HepG2 (cell line): ENCODE results near the gene RPL22L1. TPM values are rescaled to one million over a fixed set of nuclear protein-coding genes. Genes with fewer than 3 reads are reported as not detected.

Source experiments
- ATAC-seq: fragments of 200-7000 bp; cut with Tn5 transposase; 3 replicates; pipeline ENCODE4 v1.9.1; 2020; ENCODE audit warnings: mild to moderate bottlenecking, moderate library complexity
- BruUV-seq: library from RNA; stranded (reverse); fragments of 400-500 nt; replicated peaks from 2 replicates; lab custom pipeline; 2021; lab: Mats Ljungman, UMichigan
- CTCF ChIA-PET: fragments of 300-600 bp; formaldehyde crosslinking; extraction: SDS; loops from one replicate; lab custom pipeline; 2021; ENCODE audit warnings: low total read pairs, inconsistent platforms, low intra/inter-chr PET ratio; lab: Yijun Ruan, JAX
- POLR2A ChIA-PET: fragments of 350-600 bp; sonication (Branson Sonifier 250); formaldehyde crosslinking; loops from one replicate; lab custom pipeline; 2020; ENCODE audit warnings: antibody characterized with exemption, inconsistent platforms; lab: Yijun Ruan, JAX
- DNase-seq: peaks from one replicate; pipeline ENCODE4 v3.0.0-alpha.2; 2015; ENCODE audit warnings: low spot score
- FAIRE-seq: peaks from 3 replicates; lab custom pipeline; 2011; peaks lifted over from hg19 to GRCh38; lab: Jason Lieb, UNC
- H2AFZ ChIP-seq: one replicate; pipeline ENCODE4 v1.6.1; 2011; ENCODE audit warnings: low read length, inconsistent platforms
- H3K27ac ChIP-seq: fragments of 300-600 bp; 3 replicates; pipeline ENCODE4 v1.8.0; 2011; ENCODE audit warnings: mixed run types, mild to moderate bottlenecking, mixed read lengths, low read length, inconsistent platforms; ENCODE audit not compliant: insufficient read depth; ENCODE audit errors: extremely low read length
- H3K27me3 ChIP-seq, 2 experiments: fragments of 200-600 bp in 1 of 2; 2 replicates in 1 of 2; 3 replicates in 1 of 2; pipeline versions ENCODE4 v1.6.0 to v1.8.0; 2011; ENCODE audit warnings: low read length in 2 of 2, mild to moderate bottlenecking in 2 of 2, moderate library complexity in 2 of 2, inconsistent platforms in 1 of 2; ENCODE audit not compliant: insufficient read depth in 2 of 2, control insufficient read depth in 1 of 2
- H3K36me3 ChIP-seq, 2 experiments: fragments of 200-600 bp in 1 of 2; replicated peaks in 1 of 2; 2 replicates in 1 of 2; 3 replicates in 1 of 2; pipeline versions ENCODE4 v1.5.1 to v1.8.0; 2011; ENCODE audit warnings: low read length in 2 of 2, inconsistent platforms in 1 of 2; ENCODE audit not compliant: insufficient read depth in 2 of 2, control insufficient read depth in 1 of 2
- H3K4me1 ChIP-seq: 2 replicates; pipeline ENCODE4 v1.5.1; 2012; ENCODE audit warnings: low read length, inconsistent platforms; ENCODE audit not compliant: insufficient read depth
- H3K4me2 ChIP-seq: 2 replicates; pipeline ENCODE4 v1.6.0; 2011; ENCODE audit warnings: low read depth, low read length, inconsistent platforms
- H3K4me3 ChIP-seq, 3 experiments: fragments of 200-600 bp in 1 of 3; sonication (generic), shearing (Covaris generic) in 1 of 3; replicated peaks in 1 of 3; 2 replicates each; pipeline ENCODE4 v1.5.1; 2011 to 2016; ENCODE audit warnings: low read length in 3 of 3, inconsistent platforms in 2 of 3, low read depth in 2 of 3, mild to moderate bottlenecking in 2 of 3, control low read depth in 1 of 3, mixed read lengths in 1 of 3; ENCODE audit not compliant: insufficient read depth in 1 of 3
- H3K79me2 ChIP-seq: one replicate; pipeline ENCODE4 v1.6.1; 2011; ENCODE audit warnings: low read length, inconsistent platforms; ENCODE audit not compliant: insufficient read depth
- H3K9ac ChIP-seq: 2 replicates; pipeline ENCODE4 v1.6.0; 2011; ENCODE audit warnings: mild to moderate bottlenecking, low read depth, low read length, inconsistent platforms; ENCODE audit not compliant: insufficient read depth
- H3K9me3 ChIP-seq: 2 replicates; pipeline ENCODE4 v1.5.1; 2012; ENCODE audit warnings: mild to moderate bottlenecking, low read length
- H4K20me1 ChIP-seq: 2 replicates; pipeline ENCODE4 v1.6.0; 2011; ENCODE audit warnings: inconsistent platforms, mild to moderate bottlenecking, low read length, moderate library complexity; ENCODE audit not compliant: insufficient read depth
- HNRNPLL ChIP-seq: fragments of 200-400 bp; formaldehyde crosslinking; IDR thresholded peaks from 2 replicates; pipeline ENCODE4 v1.6.1; 2017; ENCODE audit warnings: mild to moderate bottlenecking, low read depth, low read length; ENCODE audit not compliant: poor library complexity, severe bottlenecking
- JUNB ChIP-seq: sonication (generic); formaldehyde crosslinking; IDR thresholded peaks from 2 replicates; pipeline ENCODE4 v1.8.0; 2022; ENCODE audit warnings: missing genetic modification reagents, mild to moderate bottlenecking, borderline replicate concordance
- MBD4 ChIP-seq: IDR thresholded peaks from 2 replicates; pipeline ENCODE4 v1.6.1; 2012; ENCODE audit warnings: low read length, inconsistent platforms, borderline replicate concordance
- MYC ChIP-seq: sonication (generic); formaldehyde crosslinking; IDR thresholded peaks from 2 replicates; pipeline ENCODE4 v1.9.0; 2021; ENCODE audit warnings: missing genetic modification reagents, borderline replicate concordance
- TEAD3 ChIP-seq: optimal IDR thresholded peaks from 2 replicates; pipeline ENCODE3; 2016; ENCODE audit warnings: borderline replicate concordance
- ZNF563 ChIP-seq: sonication (generic); formaldehyde crosslinking; IDR thresholded peaks from 2 replicates; pipeline ENCODE4 v1.8.0; 2022; ENCODE audit warnings: mild to moderate bottlenecking, moderate library complexity, missing genetic modification reagents
- ZNF614 ChIP-seq: IDR thresholded peaks from 2 replicates; pipeline ENCODE4 v1.6.1; 2018; ENCODE audit warnings: missing biosample characterization, missing genetic modification reagents, inconsistent platforms, borderline replicate concordance
- ZNF75D ChIP-seq: sonication (generic); formaldehyde crosslinking; IDR thresholded peaks from 2 replicates; pipeline ENCODE4 v1.8.1; 2023; ENCODE audit warnings: missing genetic modification reagents, mild to moderate bottlenecking, borderline replicate concordance
- ZNF776 ChIP-seq: sonication (generic); formaldehyde crosslinking; IDR thresholded peaks from 2 replicates; pipeline ENCODE4 v1.4.0; 2020; ENCODE audit warnings: mild to moderate bottlenecking, missing genetic modification reagents
- WGBS: methylation state at CpG from one replicate; pipeline ENCODE4 v1.1.6; 2017; ENCODE audit warnings: low lambda C conversion rate; 5-methylcytosine and 5-hydroxymethylcytosine counted together
- in situ Hi-C: cut with HindIII; loops from 2 replicates; pipeline ENCODE4 v1.10.0; 2017; ENCODE audit warnings: low pct_unique_long_range_greater_than_20kb; ENCODE audit not compliant: extremely low pct_ligation_motif_present
- intact Hi-C: fragments of 100-400 bp; cut with micrococcal nuclease; formaldehyde crosslinking; loops from one replicate; pipeline ENCODE4 v1.10.0; 2022; ENCODE audit not compliant: unreplicated experiment
- polyA plus RNA-seq, 8 experiments: library from polyadenylated mRNA; depleted of rRNA in 3 of 8; stranded (reverse) in 7 of 8; unstranded in 1 of 8; fragments of >200 nt; fragmentation: Illumina TruSeq in 4 of 8; extraction: Trizol in 4 of 8; gene quantifications; 2 replicates each; pipeline versions ENCODE4 v1.2.1 to v1.2.3, GENCODE V29; 2011 to 2016; ENCODE audit warnings: low read depth in 4 of 8, missing spikeins in 1 of 8, mixed read lengths in 1 of 8; ENCODE audit not compliant: insufficient read depth in 1 of 8
- total RNA-seq, 5 experiments: library from RNA; depleted of rRNA; stranded (reverse); fragments of >200 nt; fragmentation: Illumina TruSeq; extraction: Trizol; gene quantifications; 2 replicates each; pipeline ENCODE4 v1.2.3, GENCODE V29; 2016; ENCODE audit warnings: low read depth in 1 of 5
- TF ChIP-seq, protein P1 (sequence below): sonication (generic); formaldehyde crosslinking; IDR thresholded peaks from 2 replicates; pipeline ENCODE4 v1.5.0; 2020; ENCODE audit warnings: missing genetic modification reagents

RPL22L1 gene
- total and polyA plus RNA-seq, 2 of the 13 experiments (the other 11 are each of a cell fraction or from before 2014, with no cell fraction given): 42.7 to 152 TPM

- TF ChIP-seq HNRNPLL (no peak), JUNB (CRISPR knock-in tag) (no peak), MYC (CRISPR knock-in tag) (no peak), ZNF563 (CRISPR knock-in tag) (no peak), ZNF75D (CRISPR knock-in tag) (no peak), MBD4 (peak; percentile 57; the same call in 1 of the 2 replicates), ZNF776 (CRISPR knock-in tag) (no peak)
- TF ChIP-seq, protein P1, sequence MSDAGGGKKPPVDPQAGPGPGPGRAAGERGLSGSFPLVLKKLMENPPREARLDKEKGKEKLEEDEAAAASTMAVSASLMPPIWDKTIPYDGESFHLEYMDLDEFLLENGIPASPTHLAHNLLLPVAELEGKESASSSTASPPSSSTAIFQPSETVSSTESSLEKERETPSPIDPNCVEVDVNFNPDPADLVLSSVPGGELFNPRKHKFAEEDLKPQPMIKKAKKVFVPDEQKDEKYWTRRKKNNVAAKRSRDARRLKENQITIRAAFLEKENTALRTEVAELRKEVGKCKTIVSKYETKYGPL (CRISPR knock-in tag): no peak
These were observed 4.5 kb downstream of the RPL22L1 start (continued) for GRCh38 chr3:170865209-170866094.

- FAIRE-seq (no peak), ATAC-seq (peak; percentile 64), DNase-seq (no peak)
- POLR2A ChIA-PET: no interaction called here
- BruUV-seq: no TSS peak
- no peaks in the 10 kb centered on the region for H3K27me3 ChIP-seq
- no peak overlapping the region for H3K4me2 ChIP-seq
- CTCF ChIA-PET: no interaction called here
- no peak overlapping the region for H3K27ac ChIP-seq
- TF ChIP-seq TEAD3 (CRISPR knock-in tag) (peak; percentile 16), ZNF614 (CRISPR knock-in tag) (no peak)
- peaks cover 24% of the 10 kb centered on the region for H4K20me1 ChIP-seq
- intact Hi-C loops: loop anchor here (5.0 kb wide), 1 partner anchor 437 kb away; no protein-coding TSS in a partner anchor
- peaks cover 18% of the 10 kb centered on the region for H3K79me2 ChIP-seq
- no peak overlapping the region for H3K4me3 ChIP-seq
- in situ Hi-C loops: no loop called here
- H3K9me3 ChIP-seq: no peaks in the 10 kb centered on the region
- H3K36me3 ChIP-seq: peaks cover 3 to 20% of the 10 kb centered on the region in 2 experiments; a peak in 4 of 5 replicates
- no peak overlapping the region for H3K9ac ChIP-seq
- WGBS: 81% methylated on average over 6 of the region's 6 CpGs
- H3K4me1 ChIP-seq: peaks cover 31% of the 10 kb centered on the region
- H2AFZ ChIP-seq: no peak overlapping the region
These were observed 5.3 kb downstream of the RPL22L1 start for GRCh38 chr3:170864525-170865208.
